ENCODE data around the gene DNAJB8.
A peak's percentile ranks its signal among the peaks of the same experiment; 100 is the strongest.

The DNAJB8 gene

GRCh38 chr3:128468285-128468790, 1.6 kb upstream of the DNAJB8 start:
- DNase-seq = no peak
- Mint-ChIP-seq H3K27ac (no peak overlapping the region), H3K4me3 (no peak overlapping the region), H3K27me3 (peaks cover 62% of the 10 kb centered on the region), H3K9me3 (no peaks in the 10 kb centered on the region), H3K4me1 (peaks cover 6% of the 10 kb centered on the region)
- ATAC-seq = no peak

GRCh38 chr3:128464702-128465101, 2.0 kb downstream of the DNAJB8 start:
- H3K4me3 Mint-ChIP-seq = no peak overlapping the region
- peaks cover 6% of the 10 kb centered on the region for H3K4me1 Mint-ChIP-seq
- DNase-seq = no peak
- H3K9me3 Mint-ChIP-seq = no peaks in the 10 kb centered on the region
- H3K27ac Mint-ChIP-seq = no peak overlapping the region
- no peak for ATAC-seq
- H3K27me3 Mint-ChIP-seq = peaks cover 39% of the 10 kb centered on the region

GRCh38 chr3:128464188-128464587, 2.5 kb downstream of the DNAJB8 start:
- Mint-ChIP-seq H3K27ac (no peak overlapping the region), H3K4me1 (peaks cover 6% of the 10 kb centered on the region), H3K27me3 (peaks cover 39% of the 10 kb centered on the region), H3K9me3 (no peaks in the 10 kb centered on the region), H3K4me3 (no peak overlapping the region)
- DNase-seq = no peak
- no peak for ATAC-seq

- DNase-seq (no peak), ATAC-seq (no peak)
- H3K27ac Mint-ChIP-seq = no peak overlapping the region
- H3K4me3 Mint-ChIP-seq = no peak overlapping the region
- H3K9me3 Mint-ChIP-seq = no peaks in the 10 kb centered on the region
- H3K4me1 Mint-ChIP-seq = peaks cover 6% of the 10 kb centered on the region
- H3K27me3 Mint-ChIP-seq = peaks cover 39% of the 10 kb centered on the region
Observed at GRCh38 chr3:128463771-128464170, 2.9 kb downstream of the DNAJB8 start.

GRCh38 chr3:128463354-128463753, 3.3 kb downstream of the DNAJB8 start:
- Mint-ChIP-seq H3K9me3 (no peaks in the 10 kb centered on the region), H3K4me1 (peaks cover 6% of the 10 kb centered on the region), H3K4me3 (no peak overlapping the region), H3K27ac (no peak overlapping the region), H3K27me3 (peaks cover 39% of the 10 kb centered on the region)
- no peak for ATAC-seq
- no peak for DNase-seq

GRCh38 chr3:128462931-128463330, 3.8 kb downstream of the DNAJB8 start:
- Mint-ChIP-seq H3K27me3 (peaks cover 39% of the 10 kb centered on the region), H3K9me3 (no peaks in the 10 kb centered on the region), H3K4me3 (no peak overlapping the region), H3K4me1 (peaks cover 6% of the 10 kb centered on the region), H3K27ac (no peak overlapping the region)
- ATAC-seq (no peak), DNase-seq (no peak)

GRCh38 chr3:128462341-128462910, 4.3 kb downstream of the DNAJB8 start:
- DNase-seq (no peak), ATAC-seq (no peak)
- H3K27ac Mint-ChIP-seq = no peak overlapping the region
- no peaks in the 10 kb centered on the region for H3K9me3 Mint-ChIP-seq
- peaks cover 39% of the 10 kb centered on the region for H3K27me3 Mint-ChIP-seq
- peaks cover 5% of the 10 kb centered on the region for H3K4me1 Mint-ChIP-seq
- no peak overlapping the region for H3K4me3 Mint-ChIP-seq

GRCh38 chr3:128461731-128462130, 5.0 kb downstream of the DNAJB8 start:
- no peaks in the 10 kb centered on the region for H3K4me1 Mint-ChIP-seq
- no peak overlapping the region for H3K27ac Mint-ChIP-seq
- DNase-seq (no peak), ATAC-seq (no peak)
- H3K4me3 Mint-ChIP-seq = no peak overlapping the region
- H3K9me3 Mint-ChIP-seq = no peaks in the 10 kb centered on the region
- peaks cover 32% of the 10 kb centered on the region for H3K27me3 Mint-ChIP-seq

GRCh38 chr3:128459461-128459820, 7.2 kb downstream of the DNAJB8 start:
- H3K27me3 Mint-ChIP-seq = peaks cover 32% of the 10 kb centered on the region
- ATAC-seq = no peak

GRCh38 chr3:128458746-128459460, 7.8 kb downstream of the DNAJB8 start:
- Mint-ChIP-seq H3K4me3 (no peak overlapping the region), H3K27ac (peak overlapping the region; percentile 8 to 59)

More at GRCh38 chr3:128459461-128459820, 7.2 kb downstream of the DNAJB8 start:
- Mint-ChIP-seq H3K27ac (no peak overlapping the region), H3K4me3 (no peak overlapping the region), H3K4me1 (no peaks in the 10 kb centered on the region), H3K9me3 (no peaks in the 10 kb centered on the region)
- no peak for DNase-seq

GRCh38 chr3:128457937-128458336, 8.8 kb downstream of the DNAJB8 start:
- no peak for ATAC-seq
- H3K9me3 Mint-ChIP-seq = no peaks in the 10 kb centered on the region
- H3K27me3 Mint-ChIP-seq = peaks cover 32% of the 10 kb centered on the region
- DNase-seq = no peak
- H3K4me1 Mint-ChIP-seq = peaks cover 8% of the 10 kb centered on the region
- no peak overlapping the region for H3K4me3 Mint-ChIP-seq
- no peak overlapping the region for H3K27ac Mint-ChIP-seq

More at GRCh38 chr3:128458746-128459460, 7.8 kb downstream of the DNAJB8 start:
- DNase-seq (no peak), ATAC-seq (no peak)
- Mint-ChIP-seq H3K9me3 (no peaks in the 10 kb centered on the region), H3K4me1 (peaks cover 5% of the 10 kb centered on the region), H3K27me3 (peaks cover 38% of the 10 kb centered on the region)

- H3K4me1 Mint-ChIP-seq = peaks cover 8% of the 10 kb centered on the region
- no peak overlapping the region for H3K4me3 Mint-ChIP-seq
- ATAC-seq (no peak), DNase-seq (no peak)
- H3K9me3 Mint-ChIP-seq = no peaks in the 10 kb centered on the region
- peaks cover 32% of the 10 kb centered on the region for H3K27me3 Mint-ChIP-seq
- peak overlapping the region in 1 of 2 donors; percentile 81 for H3K27ac Mint-ChIP-seq
Observed at GRCh38 chr3:128456776-128457715, 9.6 kb downstream of the DNAJB8 start.

- Mint-ChIP-seq H3K27me3 (peaks cover 32% of the 10 kb centered on the region), H3K27ac (peak overlapping the region in 1 of 2 donors; percentile 68), H3K4me3 (no peak overlapping the region), H3K9me3 (peaks cover 1 to 3% of the 10 kb centered on the region in 2 donors), H3K4me1 (peaks cover 8% of the 10 kb centered on the region)
- ATAC-seq (no peak), DNase-seq (no peak)
Observed at GRCh38 chr3:128455786-128456748, 10.6 kb downstream of the DNAJB8 start.

GRCh38 chr3:128455116-128455515, 11.6 kb downstream of the DNAJB8 start:
- Mint-ChIP-seq H3K27ac (no peak overlapping the region), H3K4me3 (no peak overlapping the region), H3K27me3 (peaks cover 32% of the 10 kb centered on the region), H3K9me3 (peaks cover 11 to 12% of the 10 kb centered on the region in 2 donors), H3K4me1 (peaks cover 8% of the 10 kb centered on the region)
- ATAC-seq (no peak), DNase-seq (no peak)

GRCh38 chr3:128454310-128454618, 12.4 kb downstream of the DNAJB8 start:
- H3K27ac Mint-ChIP-seq = no peak overlapping the region
- ATAC-seq = no peak
- DNase-seq = no peak
- peaks cover 32% of the 10 kb centered on the region for H3K27me3 Mint-ChIP-seq
- H3K9me3 Mint-ChIP-seq = peaks cover 14 to 17% of the 10 kb centered on the region in 2 donors
- no peak overlapping the region for H3K4me3 Mint-ChIP-seq
- H3K4me1 Mint-ChIP-seq = peaks cover 8% of the 10 kb centered on the region
